ENCODE data around the gene PET117.

PET117 gene

GRCh38 chr20:18139832-18140231 is 2.2 kb downstream of the PET117 start:
- TF ChIP-seq POLR2AphosphoS5 (IDR thresholded peaks at IDR 0.05; ENCODE audit: borderline replicate concordance, low read depth, low read length), result no peak
- TF ChIP-seq FOXP2 (optimal IDR thresholded peaks at IDR 0.05; ENCODE audit: control extremely low read depth, extremely low read length, insufficient read depth), result no peak
- TF ChIP-seq EZH2 (IDR thresholded peaks at IDR 0.05), result no peak
- DNase-seq (ENCODE audit: low read depth, low spot score), result no peak
- H3K4me3 ChIP-seq, result peak overlapping the region; percentile 99; the same call in 1 of the 2 replicates
- no peak overlapping the region for H3K27ac ChIP-seq
- peak overlapping the region; percentile 99 for H3K9ac ChIP-seq (ENCODE audit: insufficient read length)
- peaks cover 25% of the 10 kb centered on the region for H3K36me3 ChIP-seq (ENCODE audit: insufficient read depth, low read length)
- H3K9me3 ChIP-seq (ENCODE audit: low read depth, low read length), result no peaks in the 10 kb centered on the region

GRCh38 chr20:18144541-18145099 is 7.0 kb downstream of the PET117 start:
- DNase-seq (ENCODE audit: low read depth, low spot score), result no peak
- TF ChIP-seq FOXP2 (optimal IDR thresholded peaks at IDR 0.05; ENCODE audit: control extremely low read depth, extremely low read length, insufficient read depth), result no peak
- TF ChIP-seq EZH2 (IDR thresholded peaks at IDR 0.05), result no peak
- TF ChIP-seq POLR2AphosphoS5 (IDR thresholded peaks at IDR 0.05; ENCODE audit: borderline replicate concordance, low read depth, low read length), result no peak
- no peak overlapping the region for H3K27ac ChIP-seq
- no peak overlapping the region for H3K4me3 ChIP-seq
- H3K9ac ChIP-seq (ENCODE audit: insufficient read length), result no peak overlapping the region
- H3K9me3 ChIP-seq (ENCODE audit: low read depth, low read length), result no peaks in the 10 kb centered on the region
- H3K36me3 ChIP-seq (ENCODE audit: insufficient read depth, low read length), result peaks cover 48% of the 10 kb centered on the region

- TF ChIP-seq EZH2 (IDR thresholded peaks at IDR 0.05), result no peak
- TF ChIP-seq FOXP2 (optimal IDR thresholded peaks at IDR 0.05; ENCODE audit: control extremely low read depth, extremely low read length, insufficient read depth), result no peak
- no peak for TF ChIP-seq POLR2AphosphoS5 (IDR thresholded peaks at IDR 0.05; ENCODE audit: borderline replicate concordance, low read depth, low read length)
- no peak for DNase-seq (ENCODE audit: low read depth, low spot score)
- H3K4me3 ChIP-seq, result no peak overlapping the region
- no peaks in the 10 kb centered on the region for H3K9me3 ChIP-seq (ENCODE audit: low read depth, low read length)
- H3K27ac ChIP-seq, result no peak overlapping the region
- no peak overlapping the region for H3K9ac ChIP-seq (ENCODE audit: insufficient read length)
- H3K36me3 ChIP-seq (ENCODE audit: insufficient read depth, low read length), result peaks cover 59% of the 10 kb centered on the region
Observed at GRCh38 chr20:18154342-18154741, 16.7 kb downstream of the PET117 start.

GRCh38 chr20:18156045-18156444 is 18.4 kb downstream of the PET117 start:
- H3K36me3 ChIP-seq (ENCODE audit: insufficient read depth, low read length), result peaks cover 51% of the 10 kb centered on the region
- no peak overlapping the region for H3K27ac ChIP-seq
- no peaks in the 10 kb centered on the region for H3K9me3 ChIP-seq (ENCODE audit: low read depth, low read length)
- no peak overlapping the region for H3K9ac ChIP-seq (ENCODE audit: insufficient read length)
- no peak for TF ChIP-seq EZH2 (IDR thresholded peaks at IDR 0.05)
- TF ChIP-seq POLR2AphosphoS5 (IDR thresholded peaks at IDR 0.05; ENCODE audit: borderline replicate concordance, low read depth, low read length), result no peak
- no peak for TF ChIP-seq FOXP2 (optimal IDR thresholded peaks at IDR 0.05; ENCODE audit: control extremely low read depth, extremely low read length, insufficient read depth)
- no peak overlapping the region for H3K4me3 ChIP-seq
- no peak for DNase-seq (ENCODE audit: low read depth, low spot score)

GRCh38 chr20:18164356-18164755 is 26.7 kb downstream of the PET117 start:
- Histone ChIP-seq H3K36me3 (ENCODE audit: insufficient read depth, low read length) (peaks cover 74% of the 10 kb centered on the region), H3K4me3 (no peak overlapping the region), H3K9ac (ENCODE audit: insufficient read length) (no peak overlapping the region), H3K9me3 (ENCODE audit: low read depth, low read length) (no peaks in the 10 kb centered on the region), H3K27ac (no peak overlapping the region)
- no peak for DNase-seq (ENCODE audit: low read depth, low spot score)
- TF ChIP-seq FOXP2 (optimal IDR thresholded peaks at IDR 0.05; ENCODE audit: control extremely low read depth, extremely low read length, insufficient read depth) (no peak), EZH2 (IDR thresholded peaks at IDR 0.05) (no peak), POLR2AphosphoS5 (IDR thresholded peaks at IDR 0.05; ENCODE audit: borderline replicate concordance, low read depth, low read length) (no peak)

GRCh38 chr20:18165553-18165952 is 27.9 kb downstream of the PET117 start:
- TF ChIP-seq EZH2 (IDR thresholded peaks at IDR 0.05) (no peak), FOXP2 (optimal IDR thresholded peaks at IDR 0.05; ENCODE audit: control extremely low read depth, extremely low read length, insufficient read depth) (no peak), POLR2AphosphoS5 (IDR thresholded peaks at IDR 0.05; ENCODE audit: borderline replicate concordance, low read depth, low read length) (no peak)
- no peak for DNase-seq (ENCODE audit: low read depth, low spot score)
- no peaks in the 10 kb centered on the region for H3K9me3 ChIP-seq (ENCODE audit: low read depth, low read length)
- H3K4me3 ChIP-seq, result no peak overlapping the region
- no peak overlapping the region for H3K9ac ChIP-seq (ENCODE audit: insufficient read length)
- H3K36me3 ChIP-seq (ENCODE audit: insufficient read depth, low read length), result peaks cover 70% of the 10 kb centered on the region
- H3K27ac ChIP-seq, result no peak overlapping the region

- no peak for DNase-seq (ENCODE audit: low read depth, low spot score)
- no peaks in the 10 kb centered on the region for H3K9me3 ChIP-seq (ENCODE audit: low read depth, low read length)
- no peak overlapping the region for H3K27ac ChIP-seq
- no peak for TF ChIP-seq FOXP2 (optimal IDR thresholded peaks at IDR 0.05; ENCODE audit: control extremely low read depth, extremely low read length, insufficient read depth)
- H3K36me3 ChIP-seq (ENCODE audit: insufficient read depth, low read length), result peaks cover 68% of the 10 kb centered on the region
- no peak overlapping the region for H3K4me3 ChIP-seq
- no peak overlapping the region for H3K9ac ChIP-seq (ENCODE audit: insufficient read length)
Observed at GRCh38 chr20:18166241-18166881, 28.7 kb downstream of the PET117 start.

- no peak for TF ChIP-seq FOXP2 (optimal IDR thresholded peaks at IDR 0.05; ENCODE audit: control extremely low read depth, extremely low read length, insufficient read depth)
- TF ChIP-seq EZH2 (IDR thresholded peaks at IDR 0.05), result no peak
- TF ChIP-seq POLR2AphosphoS5 (IDR thresholded peaks at IDR 0.05; ENCODE audit: borderline replicate concordance, low read depth, low read length), result no peak
- H3K36me3 ChIP-seq (ENCODE audit: insufficient read depth, low read length), result peaks cover 62% of the 10 kb centered on the region
- H3K9me3 ChIP-seq (ENCODE audit: low read depth, low read length), result no peaks in the 10 kb centered on the region
- H3K4me3 ChIP-seq, result no peak overlapping the region
- no peak for DNase-seq (ENCODE audit: low read depth, low spot score)
- no peak overlapping the region for H3K27ac ChIP-seq
- H3K9ac ChIP-seq (ENCODE audit: insufficient read length), result no peak overlapping the region
Observed at GRCh38 chr20:18166950-18167349, 29.3 kb downstream of the PET117 start.

GRCh38 chr20:18172379-18172778 is 34.7 kb downstream of the PET117 start:
- peaks cover 39% of the 10 kb centered on the region for H3K36me3 ChIP-seq (ENCODE audit: insufficient read depth, low read length)

More at GRCh38 chr20:18172379-18172778, 34.7 kb downstream of the PET117 start:
- H3K27ac ChIP-seq, result no peak overlapping the region
- TF ChIP-seq FOXP2 (optimal IDR thresholded peaks at IDR 0.05; ENCODE audit: control extremely low read depth, extremely low read length, insufficient read depth) (no peak), POLR2AphosphoS5 (IDR thresholded peaks at IDR 0.05; ENCODE audit: borderline replicate concordance, low read depth, low read length) (no peak), EZH2 (IDR thresholded peaks at IDR 0.05) (no peak)
- H3K9me3 ChIP-seq (ENCODE audit: low read depth, low read length), result no peaks in the 10 kb centered on the region
- no peak for DNase-seq (ENCODE audit: low read depth, low spot score)
- no peak overlapping the region for H3K9ac ChIP-seq (ENCODE audit: insufficient read length)
- no peak overlapping the region for H3K4me3 ChIP-seq
